Fibroblast of the conjunctiva (primary cell): ENCODE results near the gene KLHDC2.
"Not testable (repeated sequence)": the region's sequence is repeated elsewhere in the genome, so short reads cannot be mapped to it uniquely, and the experiment has no call there.

Experiments
- DNase-seq: peaks from one replicate; pipeline ENCODE4 v3.0.0-alpha.2; 2010; ENCODE audit warnings: low read depth

The KLHDC2 gene, protein sequence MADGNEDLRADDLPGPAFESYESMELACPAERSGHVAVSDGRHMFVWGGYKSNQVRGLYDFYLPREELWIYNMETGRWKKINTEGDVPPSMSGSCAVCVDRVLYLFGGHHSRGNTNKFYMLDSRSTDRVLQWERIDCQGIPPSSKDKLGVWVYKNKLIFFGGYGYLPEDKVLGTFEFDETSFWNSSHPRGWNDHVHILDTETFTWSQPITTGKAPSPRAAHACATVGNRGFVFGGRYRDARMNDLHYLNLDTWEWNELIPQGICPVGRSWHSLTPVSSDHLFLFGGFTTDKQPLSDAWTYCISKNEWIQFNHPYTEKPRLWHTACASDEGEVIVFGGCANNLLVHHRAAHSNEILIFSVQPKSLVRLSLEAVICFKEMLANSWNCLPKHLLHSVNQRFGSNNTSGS

DNA sequence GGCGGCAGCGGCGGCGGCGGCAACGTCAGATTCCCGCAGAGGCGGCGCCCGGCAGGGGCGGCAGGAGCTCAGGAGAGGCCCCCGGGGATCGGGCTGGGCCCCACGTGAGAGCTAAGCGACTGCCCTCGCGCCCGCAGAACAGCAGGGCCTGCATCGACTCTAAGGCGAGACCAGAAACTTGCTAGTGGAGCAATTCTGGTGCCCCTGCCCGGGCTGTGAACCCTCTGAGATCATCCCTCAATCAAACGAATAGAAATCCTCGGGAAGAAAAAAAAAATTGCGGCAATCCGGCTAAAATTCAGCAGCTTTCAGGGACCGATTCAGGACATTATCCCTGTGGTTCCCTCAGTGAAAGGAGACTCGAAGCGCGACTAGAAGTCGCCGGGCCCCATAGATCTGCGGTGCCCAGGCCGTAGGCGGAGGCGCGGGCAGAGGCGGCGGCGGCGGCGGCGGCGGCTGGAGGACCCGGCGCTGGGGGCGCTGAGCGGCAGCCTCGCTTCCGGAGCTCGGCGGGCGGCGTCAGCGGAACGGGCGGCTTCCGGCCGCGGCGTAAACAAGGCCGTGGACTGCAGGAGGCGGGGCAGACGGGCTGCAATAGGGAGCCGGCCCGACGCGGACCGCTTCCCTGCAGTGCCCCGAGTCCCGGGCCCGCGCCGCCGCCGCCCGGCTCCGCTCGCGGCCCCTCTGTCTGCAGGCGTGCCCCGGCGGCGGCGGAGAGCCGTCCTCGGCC, at the start of gene KLHDC2:
Gene KLHDC2 (plus strand): TSS at position 583 of the 730 bp plus-strand sequence. CDS start 316 bp downstream, outside the sequence.
- peak; percentile 79 for DNase-seq

DNA sequence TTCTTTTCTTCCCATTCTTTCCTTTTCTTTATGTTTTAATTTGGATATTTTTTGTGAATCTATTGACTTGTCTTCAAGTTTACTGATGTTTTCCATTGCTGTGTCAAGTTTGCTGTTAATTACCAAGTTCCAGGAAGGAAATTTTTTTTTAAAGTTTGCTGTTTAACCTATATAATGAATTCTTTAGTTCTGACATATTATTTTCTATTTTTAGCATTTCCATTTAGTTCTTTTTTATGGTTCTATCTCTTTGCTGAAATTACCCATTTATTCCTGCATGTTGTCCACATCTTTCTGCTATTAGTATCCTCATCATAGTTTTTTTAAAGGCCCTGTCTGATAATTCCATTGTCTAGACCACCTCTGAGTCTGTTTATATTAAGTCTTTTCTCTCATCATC, 47.2 kb upstream of the KLHDC2 start:
- DNase-seq = no peak

DNA sequence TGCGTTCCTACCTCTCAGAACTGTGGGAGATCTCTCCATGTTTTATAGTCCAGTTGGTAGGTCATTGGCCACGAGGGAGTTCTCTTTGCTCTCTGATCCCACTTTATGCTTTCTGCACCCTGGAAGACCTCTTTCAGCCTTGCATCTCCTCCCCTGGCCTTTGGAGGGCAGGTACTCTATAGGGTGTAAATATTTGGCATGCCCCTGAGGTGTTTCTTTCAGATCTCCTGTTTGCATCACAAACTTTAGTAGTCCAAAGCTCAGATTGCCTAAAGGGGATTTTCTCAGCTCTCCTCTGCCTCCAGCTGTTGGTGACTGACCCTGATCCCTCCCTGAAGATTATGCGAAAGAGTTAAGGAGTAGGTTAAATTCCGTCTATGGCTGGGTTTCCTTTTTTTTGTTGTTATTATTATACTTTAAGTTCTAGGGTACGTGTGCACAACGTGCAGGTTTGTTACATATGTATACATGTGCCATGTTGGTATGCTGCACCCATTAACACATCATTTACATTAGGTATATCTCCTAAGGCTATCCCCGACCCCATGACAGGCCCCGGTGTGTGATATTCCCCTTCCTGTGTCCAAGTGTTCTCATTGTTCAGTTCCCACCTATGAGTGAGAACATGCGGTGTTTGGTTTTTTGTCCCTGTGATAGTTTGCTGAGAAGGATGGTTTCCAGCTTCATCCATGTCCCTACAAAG, 46.1 kb upstream of the KLHDC2 start:
- DNase-seq = not testable (repeated sequence)

DNA sequence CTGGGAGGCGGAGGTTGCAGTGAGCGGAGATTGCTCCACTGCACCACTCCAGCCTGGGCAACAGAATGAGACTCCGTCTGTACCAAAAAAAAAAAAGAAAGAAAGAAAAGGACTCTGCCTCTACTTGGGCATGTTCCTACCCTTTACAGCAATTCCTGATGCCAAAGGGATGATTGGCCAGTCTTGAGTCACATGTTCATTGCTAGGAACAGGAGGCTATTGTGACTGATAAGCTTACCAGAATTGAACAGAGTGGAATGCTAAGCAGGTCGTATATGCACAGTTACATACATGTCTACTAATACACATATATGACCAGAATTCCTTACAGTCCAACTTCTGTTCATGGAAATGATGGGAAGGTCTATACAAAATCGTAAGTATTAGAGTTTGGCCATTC, 40.8 kb upstream of the KLHDC2 start:
- no peak for DNase-seq

DNA sequence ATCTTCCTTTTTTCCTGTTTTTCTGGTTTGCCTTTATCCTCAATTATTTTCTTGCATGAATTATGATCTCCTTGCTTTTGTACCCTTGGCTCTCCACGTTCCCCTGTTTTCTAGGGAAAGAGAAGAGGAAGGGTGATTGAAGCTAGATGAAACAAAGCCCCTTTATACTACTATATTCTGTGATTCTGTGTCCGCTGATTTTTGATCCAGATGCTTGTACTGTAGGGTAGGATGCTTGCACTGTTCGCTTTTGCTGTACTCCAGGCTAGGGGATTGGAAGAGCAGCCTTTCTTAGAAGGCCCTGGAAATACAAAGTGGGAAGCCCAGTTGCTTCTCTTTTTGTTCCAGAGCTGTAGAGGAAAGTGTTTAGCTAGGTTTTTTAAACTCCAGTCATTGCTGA, 35.1 kb upstream of the KLHDC2 start:
- no peak for DNase-seq

DNA sequence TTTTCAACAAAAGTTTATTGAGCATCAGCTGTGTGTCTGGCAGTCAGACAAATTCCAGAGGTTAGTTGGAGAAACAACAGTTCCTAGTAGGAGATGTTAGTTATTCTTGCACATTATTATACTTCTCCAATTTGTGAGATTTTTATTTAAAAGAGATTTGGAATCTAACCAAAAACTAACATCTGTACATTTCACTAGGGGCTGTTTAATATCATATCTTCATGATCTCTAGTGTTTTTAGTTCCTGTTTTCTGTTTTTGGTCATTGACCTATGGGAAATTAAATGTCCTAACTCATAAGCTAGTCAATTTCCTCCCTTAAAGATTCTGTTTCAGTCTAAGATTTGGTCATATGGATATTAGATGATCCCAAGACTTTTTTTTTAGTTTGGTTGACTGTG, 34.1 kb upstream of the KLHDC2 start:
- no peak for DNase-seq

DNA sequence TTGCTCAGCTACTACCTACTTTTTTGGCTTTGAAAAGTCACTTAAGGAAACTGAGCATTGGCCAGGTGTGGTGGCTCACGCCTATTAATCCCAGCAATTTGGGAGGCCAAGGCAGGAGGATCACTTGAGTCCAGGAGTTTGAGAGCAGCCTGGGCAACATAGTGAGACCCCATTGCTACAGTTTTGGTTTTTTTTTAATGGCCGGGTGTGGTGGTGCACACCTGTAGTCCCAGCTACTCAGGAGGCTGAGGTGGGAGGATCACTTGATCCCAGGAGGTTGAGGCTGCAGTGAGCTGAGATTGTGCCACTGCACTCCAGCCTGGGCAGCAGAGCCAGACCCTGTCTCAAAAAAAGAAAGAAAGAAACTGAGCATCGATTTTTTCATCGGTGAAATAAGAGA, 32.3 kb upstream of the KLHDC2 start:
- not testable (repeated sequence) for DNase-seq

DNA sequence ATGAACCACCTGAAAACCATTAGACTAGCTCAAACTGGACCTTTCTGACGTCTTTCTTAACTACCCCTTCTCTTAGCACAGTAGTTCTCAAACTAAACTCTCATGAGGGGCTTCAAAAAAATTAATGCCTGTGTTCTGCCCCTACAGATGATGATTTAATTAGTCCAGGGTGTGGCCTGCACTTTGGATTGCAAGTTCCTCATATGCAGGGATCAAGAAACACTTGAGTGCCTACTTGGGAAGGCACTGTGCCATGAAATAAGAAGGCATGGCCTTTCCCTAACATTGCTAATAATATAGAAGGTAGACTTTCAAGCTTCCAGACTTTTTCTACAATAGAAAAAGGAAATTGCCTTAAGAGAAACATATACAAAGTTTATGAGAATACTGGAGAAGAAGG, 22.8 kb upstream of the KLHDC2 start:
- no peak for DNase-seq

DNA sequence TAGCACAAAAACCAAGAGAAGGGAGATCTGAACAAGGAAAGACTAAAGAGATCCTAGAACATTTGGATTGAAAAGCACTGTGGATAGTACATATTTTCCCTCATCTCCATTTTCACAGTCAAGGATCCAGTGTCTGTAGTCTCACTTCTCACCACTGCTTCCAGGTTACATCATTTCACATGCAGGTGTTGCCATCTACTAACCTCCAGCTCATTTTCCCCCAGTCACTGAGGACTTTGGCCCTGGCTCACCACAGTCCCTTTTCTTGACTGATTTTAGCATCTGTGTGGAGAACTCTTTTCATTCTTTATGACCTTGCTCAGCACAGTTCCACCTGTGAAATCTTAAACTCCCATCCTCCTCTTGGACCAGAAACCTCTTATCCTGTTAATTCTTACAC, 21.5 kb upstream of the KLHDC2 start:
- DNase-seq = not testable (repeated sequence)

DNA sequence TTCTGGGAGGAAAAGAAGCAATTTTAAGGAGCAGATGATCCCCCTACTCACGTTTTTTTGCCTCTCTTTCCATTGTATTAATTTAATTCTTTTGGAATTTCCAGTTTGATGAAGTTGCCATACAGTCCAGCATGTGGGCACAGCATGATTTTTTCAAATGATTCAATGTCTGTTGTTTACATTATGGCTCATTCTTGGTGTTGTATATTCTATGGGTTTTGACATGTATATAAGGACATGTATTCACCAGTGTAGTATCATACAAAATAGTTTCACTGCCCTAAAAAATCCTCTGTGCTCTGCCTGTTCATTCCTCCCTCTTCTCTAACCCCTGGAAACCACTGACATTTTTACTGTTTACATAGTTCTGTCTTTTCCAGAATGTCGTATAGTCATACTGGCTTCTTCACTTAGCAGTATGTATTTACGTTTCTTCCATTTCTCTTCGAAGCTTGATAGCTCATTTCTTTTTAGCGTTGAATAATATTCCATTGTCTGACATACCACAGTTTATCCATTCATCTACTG, 13.3 kb upstream of the KLHDC2 start:
- no peak for DNase-seq

DNA sequence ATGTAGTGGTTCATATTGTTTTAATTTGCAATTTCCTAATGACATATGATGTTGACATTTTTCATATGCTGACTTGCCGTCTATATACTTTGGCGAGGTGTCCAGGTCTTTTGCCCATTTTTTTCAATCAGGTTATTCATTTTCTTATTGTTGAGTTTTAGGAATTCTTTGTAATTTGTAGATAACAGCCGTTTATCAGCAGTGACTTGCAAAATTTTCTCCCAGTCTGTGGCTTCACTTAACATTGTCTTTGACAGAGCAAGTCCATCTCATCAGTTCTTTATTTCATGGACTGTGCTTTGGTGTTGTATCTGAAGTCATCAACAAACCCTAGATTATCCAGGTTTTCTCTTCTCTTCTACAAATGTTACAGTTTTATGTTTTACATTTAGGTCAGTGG, 12.6 kb upstream of the KLHDC2 start:
- DNase-seq = no peak

DNA sequence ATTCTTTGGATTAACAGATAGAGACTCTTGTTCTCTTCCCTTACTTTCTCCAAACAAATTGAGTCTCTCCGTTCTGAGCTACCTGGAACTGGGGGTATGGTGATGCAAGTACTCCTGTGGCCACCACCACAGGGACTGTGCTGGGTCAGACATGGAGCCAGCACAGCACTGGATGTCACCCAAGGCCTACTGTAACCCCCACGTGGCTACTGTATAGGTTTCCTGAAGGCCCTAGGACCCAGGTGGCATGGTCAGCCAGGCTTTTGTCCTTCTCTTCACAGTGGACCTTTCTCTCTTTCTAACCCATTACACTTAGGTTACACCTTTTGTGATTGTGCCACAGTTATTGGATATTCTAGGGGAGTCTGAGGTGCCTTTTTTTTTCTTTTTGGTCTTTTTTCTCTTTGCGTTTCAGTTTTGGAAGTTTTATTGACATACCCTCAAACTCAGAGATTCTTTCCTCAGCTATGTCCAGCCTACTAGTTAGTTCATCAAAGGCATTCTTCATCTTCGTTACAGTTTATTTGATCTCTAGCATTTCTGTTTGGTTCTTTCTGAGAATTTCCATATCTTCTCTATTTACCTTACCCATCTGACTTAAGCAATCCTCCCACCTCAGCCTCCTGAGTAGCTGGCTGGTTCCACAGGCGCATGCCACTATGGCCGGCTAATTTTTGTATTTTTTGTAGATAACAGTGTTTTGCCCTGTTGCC, 6.0 kb upstream of the KLHDC2 start:
- DNase-seq = no peak

DNA sequence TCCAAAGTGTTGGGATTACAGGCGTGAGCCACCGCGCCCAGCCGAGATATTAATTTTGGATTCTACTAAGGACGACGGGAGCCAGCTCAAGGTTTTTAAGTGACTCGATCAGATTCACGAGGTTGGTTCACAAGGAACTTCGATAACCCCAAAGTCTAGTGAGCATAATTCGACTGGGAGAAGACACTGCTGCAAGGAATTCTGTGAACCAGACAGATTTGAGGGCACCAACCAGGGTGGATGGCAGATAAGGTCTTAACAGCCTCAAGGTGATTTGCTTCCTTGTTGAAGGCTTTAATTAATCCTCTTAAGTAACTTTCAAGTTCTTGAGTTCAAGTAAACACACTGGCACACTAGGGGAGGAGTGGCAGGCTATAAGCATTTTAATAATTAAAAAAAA, 1.1 kb upstream of the KLHDC2 start:
- DNase-seq = no peak

DNA sequence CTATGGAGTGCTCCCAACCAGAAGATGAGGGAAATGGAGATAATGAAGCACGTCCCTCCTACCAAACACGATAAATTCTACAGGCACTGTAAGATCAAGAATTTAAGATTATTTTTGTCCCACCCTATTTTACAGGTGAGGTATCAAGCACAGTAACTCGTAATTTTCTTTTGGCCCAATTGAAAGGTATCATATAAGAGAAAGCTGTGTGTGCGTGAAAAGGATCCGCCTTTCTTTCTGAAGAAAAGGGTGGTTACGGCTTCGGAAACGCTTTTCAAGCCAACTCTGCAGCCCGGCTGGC, 733 bp upstream of the KLHDC2 start:
- no peak for DNase-seq

DNA sequence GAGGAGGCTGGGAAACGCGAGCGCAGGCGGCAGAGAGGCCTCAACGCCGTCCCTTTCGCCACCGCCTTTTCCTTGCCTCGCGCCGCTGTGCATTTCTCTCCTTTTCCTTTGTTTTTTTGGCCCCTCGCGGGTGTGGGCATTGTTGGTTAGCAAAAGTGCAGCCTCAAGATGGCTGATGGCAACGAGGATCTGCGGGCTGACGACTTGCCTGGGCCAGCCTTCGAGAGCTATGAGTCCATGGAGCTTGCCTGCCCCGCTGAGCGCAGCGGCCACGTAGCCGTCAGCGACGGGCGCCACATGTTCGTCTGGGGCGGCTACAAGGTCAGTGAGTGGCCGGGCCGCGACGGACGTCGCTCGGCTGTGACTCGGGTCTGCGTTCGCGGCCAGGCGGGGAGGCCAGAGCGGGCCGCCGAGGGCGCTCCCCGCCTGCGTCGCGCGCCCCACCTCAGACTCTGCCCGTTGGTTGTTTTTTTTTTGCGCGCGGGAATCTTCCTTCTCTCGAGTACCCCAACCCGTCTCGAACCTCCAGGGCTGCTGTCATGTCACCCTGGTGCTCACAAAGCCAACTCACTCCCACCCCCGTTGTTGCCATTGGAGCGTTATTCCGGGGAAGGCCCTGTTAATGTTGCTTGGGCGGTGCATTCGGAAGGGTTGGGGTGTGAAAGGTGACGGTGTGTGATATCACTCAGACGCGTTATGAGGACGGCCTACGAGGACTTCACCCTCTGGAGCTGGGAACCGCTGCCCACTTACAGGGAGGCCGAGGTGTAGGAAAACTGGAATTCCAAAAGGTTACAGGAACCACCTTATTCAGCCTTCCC, 558 bp downstream of the KLHDC2 start:
- DNase-seq = peak; percentile 42

DNA sequence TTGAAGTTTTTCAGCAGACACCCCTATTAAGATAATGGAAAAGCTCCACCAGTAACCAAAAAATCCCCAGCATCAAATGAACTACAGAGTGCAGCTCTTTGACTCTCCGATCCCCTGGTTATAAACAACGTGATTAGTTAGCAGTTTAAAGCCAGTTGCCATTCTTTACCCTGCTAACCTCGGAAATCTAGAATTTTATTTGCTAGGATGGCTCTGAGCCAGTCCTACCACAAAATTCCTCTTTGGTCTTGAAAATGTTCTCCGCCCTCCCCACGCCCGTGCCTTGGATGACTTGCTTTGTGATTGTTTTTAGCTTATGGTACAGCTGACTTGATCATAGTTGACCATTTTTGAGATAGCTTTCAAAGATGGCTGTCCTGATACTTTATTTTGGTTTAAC, 1.2 kb downstream of the KLHDC2 start:
- no peak for DNase-seq

DNA sequence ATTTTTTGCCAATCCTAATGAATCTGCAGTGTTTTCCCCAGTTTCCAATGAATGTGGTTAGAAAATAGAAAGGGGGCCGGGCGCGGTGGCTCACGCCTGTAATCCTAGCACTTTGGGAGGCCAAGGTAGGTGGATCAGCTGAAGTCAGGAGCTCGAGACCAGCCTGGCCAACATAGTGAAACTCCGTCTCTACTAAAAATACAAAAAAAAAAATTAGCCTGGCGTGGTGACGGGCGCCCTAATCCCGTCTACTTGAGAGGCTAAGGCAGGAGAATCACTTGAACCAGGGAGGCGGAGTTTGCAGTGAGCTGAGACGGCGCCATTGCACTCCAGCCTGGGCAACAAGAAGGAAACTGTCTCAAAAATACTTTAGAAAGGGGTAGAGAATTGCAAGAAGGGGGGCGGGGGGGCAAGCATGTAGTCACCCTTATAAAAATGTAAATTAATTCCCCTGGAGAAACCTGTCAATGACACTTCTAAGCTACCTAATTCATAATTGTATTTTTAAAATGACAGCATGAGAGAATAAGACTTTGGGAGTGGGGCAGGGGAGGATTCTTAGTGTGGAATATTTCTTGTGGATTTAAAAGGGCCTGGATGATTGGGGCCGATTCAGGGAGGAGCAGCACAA, 1.7 kb downstream of the KLHDC2 start:
- no peak for DNase-seq

DNA sequence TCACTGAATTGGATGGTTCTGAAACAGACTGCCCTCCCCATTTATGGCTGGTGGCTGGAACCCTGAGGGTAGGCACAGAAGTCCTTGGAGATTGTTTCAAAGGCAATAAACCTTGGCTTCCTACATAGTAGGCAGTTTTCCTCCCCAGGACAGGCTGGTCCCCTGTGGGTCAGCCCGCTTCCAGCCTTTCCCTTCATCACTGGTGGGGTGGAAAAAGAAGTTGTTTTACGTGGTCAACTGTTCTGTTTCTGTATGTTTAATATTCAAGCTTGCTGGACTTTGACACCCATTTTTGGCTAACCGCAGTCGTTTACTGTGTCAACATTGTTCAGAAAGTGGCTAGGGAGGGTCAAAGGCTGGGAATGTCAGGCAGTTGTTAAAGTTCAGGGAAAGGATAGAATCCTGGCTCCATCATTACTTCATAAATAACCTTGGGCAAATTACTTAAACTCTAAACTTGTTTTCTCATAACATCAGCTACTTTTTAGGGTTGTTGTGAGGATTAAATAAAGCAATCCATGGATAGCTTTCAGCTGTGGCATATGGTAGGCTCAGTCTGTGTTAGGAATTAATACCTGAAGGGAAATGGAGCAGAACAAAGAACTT, 2.4 kb downstream of the KLHDC2 start:
- no peak for DNase-seq

DNA sequence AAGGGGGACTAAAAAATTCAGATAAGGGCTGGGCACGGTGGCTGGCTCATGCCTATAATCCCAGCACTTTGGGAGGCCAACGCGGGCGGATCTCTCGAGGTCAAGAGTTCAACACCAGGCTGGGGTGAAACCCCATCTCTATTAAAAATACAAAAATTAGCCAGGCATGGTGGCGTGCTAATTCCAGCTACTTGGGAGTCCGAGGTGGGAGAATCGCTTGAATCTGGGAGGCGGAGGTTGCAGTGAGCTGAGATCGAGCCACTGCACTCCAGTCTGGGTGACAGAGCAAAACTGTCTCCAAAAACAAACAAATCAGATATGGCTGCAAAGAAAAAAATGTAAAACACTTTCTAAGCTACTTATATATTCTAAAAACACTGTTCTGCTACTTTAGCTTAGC, 3.7 kb downstream of the KLHDC2 start:
- DNase-seq = not testable (repeated sequence)

DNA sequence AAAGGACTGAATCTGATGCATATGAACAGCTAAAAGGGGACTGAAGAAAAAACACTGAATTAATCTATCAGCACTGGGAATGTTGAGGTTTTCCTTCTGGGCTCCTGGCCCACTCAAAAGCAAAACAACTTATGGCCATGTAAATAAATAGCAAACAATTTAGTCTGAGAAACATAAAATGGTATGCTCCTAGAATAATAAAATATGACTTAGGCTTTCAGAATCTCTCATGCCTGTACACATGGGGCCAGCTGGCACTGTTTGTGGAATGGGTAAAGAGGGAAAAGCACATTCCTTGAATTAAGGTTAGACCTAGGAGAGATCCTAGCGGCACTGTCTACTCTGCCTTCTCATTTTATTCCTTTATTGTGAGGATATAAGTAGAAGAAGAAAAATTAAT, 6.2 kb downstream of the KLHDC2 start:
- DNase-seq = no peak
